Endothelial cell of umbilical vein (primary cell): ENCODE measurements around the gene MDN1. TPM values are rescaled to one million over a fixed set of nuclear protein-coding genes. Genes with fewer than 3 reads are reported as not detected.

Experiments
- BruUV-seq: library from RNA; stranded (reverse); fragments of 400-500 nt; replicated peaks from 2 replicates; lab custom pipeline; 2021; lab: Mats Ljungman, UMichigan
- CTCF ChIA-PET: fragments of 300-600, 350-600 bp; sonication (Branson Sonifier 250); formaldehyde crosslinking; loops from one replicate; lab custom pipeline; 2021; ENCODE audit warnings: antibody characterized with exemption, inconsistent platforms; lab: Charles Lee
- POLR2A ChIA-PET: fragments of 300-600, 350-600 bp; sonication (Branson Sonifier 250); formaldehyde crosslinking; loops from one replicate; lab custom pipeline; 2021; ENCODE audit warnings: antibody characterized with exemption, inconsistent platforms; lab: Charles Lee
- DNase-seq: peaks from one replicate; pipeline ENCODE4 v3.0.0-alpha.2; 2011; ENCODE audit warnings: low read depth, low spot score
- FAIRE-seq: peaks from 2 replicates; lab custom pipeline; 2011; peaks lifted over from hg19 to GRCh38; lab: Jason Lieb, UNC
- H2AFZ ChIP-seq: 2 replicates; pipeline ENCODE4 v1.6.0; 2012; ENCODE audit warnings: low read depth, low read length, control low read depth, inconsistent platforms
- H3K27ac ChIP-seq: 2 replicates; pipeline ENCODE4 v1.5.1; 2011; ENCODE audit warnings: low read depth, mild to moderate bottlenecking, control low read depth, low read length, moderate library complexity; ENCODE audit not compliant: insufficient read depth
- H3K27me3 ChIP-seq, 2 experiments: 2 replicates each; pipeline versions ENCODE4 v1.6.0 to v1.6.1; 2011; ENCODE audit warnings: low read length in 2 of 2, mixed read lengths in 1 of 2; ENCODE audit not compliant: control insufficient read depth in 2 of 2, insufficient read depth in 2 of 2
- H3K36me3 ChIP-seq, 2 experiments: 2 replicates in 1 of 2; 3 replicates in 1 of 2; pipeline ENCODE4 v1.5.1; 2011; ENCODE audit warnings: low read length in 2 of 2, mild to moderate bottlenecking in 1 of 2, moderate library complexity in 1 of 2; ENCODE audit not compliant: control insufficient read depth in 2 of 2, insufficient read depth in 2 of 2; ENCODE audit errors: extremely low read depth in 1 of 2
- H3K4me1 ChIP-seq: 3 replicates; pipeline ENCODE4 v1.5.1; 2011; ENCODE audit warnings: mild to moderate bottlenecking, low read length; ENCODE audit not compliant: control insufficient read depth, insufficient read depth; ENCODE audit errors: extremely low read depth
- H3K4me2 ChIP-seq: 2 replicates; pipeline ENCODE4 v1.6.1; 2011; ENCODE audit warnings: low read length, control low read depth, mixed read lengths; ENCODE audit not compliant: insufficient read depth
- H3K4me3 ChIP-seq, 3 experiments: fragments of 200-600 bp in 1 of 3; sonication (generic), shearing (Covaris generic) in 1 of 3; replicated peaks in 1 of 3; 2 replicates each; pipeline ENCODE4 v1.5.1; 2011 to 2016; ENCODE audit warnings: control low read depth in 3 of 3, low read length in 3 of 3, mild to moderate bottlenecking in 2 of 3, inconsistent platforms in 1 of 3, low read depth in 1 of 3, moderate library complexity in 1 of 3; ENCODE audit not compliant: insufficient read depth in 1 of 3
- H3K79me2 ChIP-seq: 2 replicates; pipeline ENCODE4 v1.6.0; 2012; ENCODE audit warnings: low read length, inconsistent platforms; ENCODE audit not compliant: control insufficient read depth, insufficient read depth
- H3K9ac ChIP-seq: replicated peaks from 2 replicates; pipeline ENCODE3; 2011; ENCODE audit warnings: low read length, control low read depth; ENCODE audit not compliant: insufficient read depth; ENCODE audit errors: extremely low read depth
- H3K9me1 ChIP-seq: replicated peaks from 3 replicates; pipeline ENCODE4 v1.6.0; 2011; ENCODE audit warnings: mild to moderate bottlenecking, low read length; ENCODE audit not compliant: control insufficient read depth, insufficient read depth; ENCODE audit errors: extremely low read depth
- H3K9me3 ChIP-seq: replicated peaks from 2 replicates; pipeline ENCODE4 v1.5.1; 2012; ENCODE audit warnings: low read length, inconsistent platforms; ENCODE audit not compliant: control insufficient read depth, insufficient read depth
- H4K20me1 ChIP-seq: replicated peaks from 2 replicates; pipeline ENCODE3; 2011; ENCODE audit warnings: mild to moderate bottlenecking, low read length; ENCODE audit not compliant: control insufficient read depth, insufficient read depth; ENCODE audit errors: extremely low read depth
- CTCF ChIP-seq, 2 donors: IDR thresholded peaks; 1 replicate in 1 of 2; 2 replicates in 1 of 2; pipeline ENCODE4 v1.5.1; 2011; ENCODE audit warnings: low read length in 2 of 2, mild to moderate bottlenecking in 2 of 2, moderate library complexity in 2 of 2, control low read depth in 1 of 2, inconsistent platforms in 1 of 2, low read depth in 1 of 2; ENCODE audit not compliant: insufficient read depth in 1 of 2; ENCODE audit errors: extremely low read depth in 1 of 2
- EZH2 ChIP-seq: IDR thresholded peaks from 2 replicates; pipeline ENCODE4 v1.6.1; 2012; ENCODE audit warnings: borderline replicate concordance, low read depth, mild to moderate bottlenecking, moderate library complexity, low read length, inconsistent platforms; ENCODE audit not compliant: severe bottlenecking
- FOS ChIP-seq: IDR thresholded peaks from 2 replicates; pipeline ENCODE4 v1.6.1; 2011; ENCODE audit warnings: mild to moderate bottlenecking, low read length, moderate library complexity, borderline replicate concordance; ENCODE audit not compliant: insufficient read depth
- GATA2 ChIP-seq: IDR thresholded peaks from 2 replicates; pipeline ENCODE4 v1.7.0; 2011; ENCODE audit warnings: low read depth, mild to moderate bottlenecking, moderate library complexity, mixed read lengths, low read length; ENCODE audit not compliant: insufficient read length, insufficient read depth
- JUN ChIP-seq: IDR thresholded peaks from 2 replicates; pipeline ENCODE4 v1.6.1; 2011; ENCODE audit warnings: borderline replicate concordance, low read depth; ENCODE audit not compliant: insufficient read length, insufficient read depth
- MYC ChIP-seq: IDR thresholded peaks from one replicate; pipeline ENCODE4 v1.6.1; 2011; ENCODE audit warnings: mild to moderate bottlenecking, low read depth, low read length
- POLR2A ChIP-seq: IDR thresholded peaks from 2 replicates; pipeline ENCODE4 v1.6.1; 2012; ENCODE audit warnings: low read depth, mild to moderate bottlenecking, control low read depth, low read length
- POLR2AphosphoS5 ChIP-seq: IDR thresholded peaks from 2 replicates; pipeline ENCODE4 v1.6.1; 2012; ENCODE audit warnings: low read depth, mild to moderate bottlenecking, control low read depth, low read length, moderate library complexity; ENCODE audit not compliant: insufficient read depth
- dilution Hi-C: fragments of 300-500 bp; cut with MboI; formaldehyde crosslinking; loops from one replicate; pipeline ENCODE4 v1.15.0; 2019; ENCODE audit warnings: low sequenced_read_pairs; ENCODE audit not compliant: extremely low pct_ligation_motif_present
- intact Hi-C: fragments of 100-400 bp; cut with micrococcal nuclease; formaldehyde crosslinking; loops from one replicate; pipeline ENCODE4 v1.10.0; 2022
- polyA plus RNA-seq, 4 experiments: library from polyadenylated mRNA; depleted of rRNA in 3 of 4; stranded (reverse) in 3 of 4; unstranded in 1 of 4; fragments of >200 nt; gene quantifications; 2 replicates each; pipeline versions ENCODE4 v1.2.1 to v1.2.3, GENCODE V29; 2011 to 2012; ENCODE audit warnings: missing spikeins in 1 of 4
- total RNA-seq: library from RNA; stranded (reverse); gene quantifications from 2 replicates; pipeline ENCODE4 v1.2.3, GENCODE V29; 2021
- TF ChIP-seq, protein P1 (sequence below): IDR thresholded peaks from 2 replicates; pipeline ENCODE4 v1.6.1; 2011; ENCODE audit not compliant: insufficient read depth, insufficient read length

The MDN1 gene
- total and polyA plus RNA-seq, 2 donors (not counting 3 experiments of a cell fraction or from before 2014, with no cell fraction given), result 9.2 to 39.6 TPM

- Histone ChIP-seq H3K79me2 (no peaks in the 10 kb centered on the region), H4K20me1 (no peaks in the 10 kb centered on the region), H3K9me1 (no peaks in the 10 kb centered on the region), H3K9ac (no peak overlapping the region), H3K4me3 (no peak overlapping the region), H3K27me3 (no peaks in the 10 kb centered on the region), H2AFZ (no peak overlapping the region), H3K9me3 (no peaks in the 10 kb centered on the region), H3K36me3 (peaks cover 4 to 20% of the 10 kb centered on the region in 2 experiments), H3K27ac (no peak overlapping the region), H3K4me2 (no peak overlapping the region), H3K4me1 (no peaks in the 10 kb centered on the region)
- BruUV-seq, result no TSS peak
- ChIA-PET CTCF (interaction anchor here (1.2 kb wide), 1 partner anchor 9 kb away, joined by 3 read pairs; no protein-coding TSS in a partner anchor), POLR2A (no interaction called here)
- DNase-seq (no peak), FAIRE-seq (no peak)
- intact Hi-C loops, result no loop called here
- dilution Hi-C loops, result no loop called here
- TF ChIP-seq FOS (no peak), GATA2 (no peak), POLR2A (no peak), POLR2AphosphoS5 (no peak), EZH2 (no peak), MYC (no peak), CTCF (IDR thresholded peaks at IDR 0.05; ENCODE audit: extremely low read depth in 1 of 2, insufficient read depth in 1 of 2, low read depth in 1 of 2, low read length in 2 of 2) (no peak), JUN (no peak)
- TF ChIP-seq, protein P1, sequence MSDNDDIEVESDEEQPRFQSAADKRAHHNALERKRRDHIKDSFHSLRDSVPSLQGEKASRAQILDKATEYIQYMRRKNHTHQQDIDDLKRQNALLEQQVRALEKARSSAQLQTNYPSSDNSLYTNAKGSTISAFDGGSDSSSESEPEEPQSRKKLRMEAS, result no peak
These were observed 103.1 kb downstream of the MDN1 start for GRCh38 chr6:89716532-89716931.
